ENCODE measurements around the gene GHRHR. TPM values are rescaled to one million over a fixed set of nuclear protein-coding genes. Genes with fewer than 3 reads are reported as not detected.

GHRHR gene
- total RNA-seq, 1 donor from 2014 or later = not detected

GRCh38 chr7:30927040-30927439, 36.7 kb upstream of the GHRHR start:
- H3K27ac Mint-ChIP-seq (ENCODE audit: unreplicated experiment) = no peak overlapping the region

GRCh38 chr7:30927559-30927958, 36.2 kb upstream of the GHRHR start:
- peaks cover 4% of the 10 kb centered on the region for H3K4me1 Mint-ChIP-seq (ENCODE audit: low read depth, unreplicated experiment)
- H3K36me3 Mint-ChIP-seq (ENCODE audit: unreplicated experiment) = no peaks in the 10 kb centered on the region
- no peak for TF ChIP-seq CTCF (IDR thresholded peaks at IDR 0.05; ENCODE audit: partially characterized antibody, unreplicated experiment)
- H3K27ac Mint-ChIP-seq (ENCODE audit: unreplicated experiment) = no peak overlapping the region
- H3K9me3 Mint-ChIP-seq (ENCODE audit: unreplicated experiment) = peaks cover 3% of the 10 kb centered on the region
- H3K4me3 Mint-ChIP-seq (ENCODE audit: unreplicated experiment) = no peak overlapping the region
- no peak for DNase-seq
- H3K27me3 Mint-ChIP-seq (ENCODE audit: unreplicated experiment) = peaks cover 11% of the 10 kb centered on the region

More at GRCh38 chr7:30927040-30927439, 36.7 kb upstream of the GHRHR start:
- H3K4me1 Mint-ChIP-seq (ENCODE audit: low read depth, unreplicated experiment) = peaks cover 4% of the 10 kb centered on the region
- no peak overlapping the region for H3K4me3 Mint-ChIP-seq (ENCODE audit: unreplicated experiment)
- peaks cover 1% of the 10 kb centered on the region for H3K9me3 Mint-ChIP-seq (ENCODE audit: unreplicated experiment)
- peaks cover 8% of the 10 kb centered on the region for H3K27me3 Mint-ChIP-seq (ENCODE audit: unreplicated experiment)
- no peak for DNase-seq
- H3K36me3 Mint-ChIP-seq (ENCODE audit: unreplicated experiment) = no peaks in the 10 kb centered on the region
- no peak for TF ChIP-seq CTCF (IDR thresholded peaks at IDR 0.05; ENCODE audit: partially characterized antibody, unreplicated experiment)

GRCh38 chr7:30928254-30928872, 35.4 kb upstream of the GHRHR start:
- no peak overlapping the region for H3K4me3 Mint-ChIP-seq (ENCODE audit: unreplicated experiment)
- H3K27me3 Mint-ChIP-seq (ENCODE audit: unreplicated experiment) = peaks cover 11% of the 10 kb centered on the region

GRCh38 chr7:30929686-30930085, 34.1 kb upstream of the GHRHR start:
- no peak for DNase-seq
- Mint-ChIP-seq H3K9me3 (ENCODE audit: unreplicated experiment) (peaks cover 3% of the 10 kb centered on the region), H3K36me3 (ENCODE audit: unreplicated experiment) (no peaks in the 10 kb centered on the region), H3K27me3 (ENCODE audit: unreplicated experiment) (peaks cover 8% of the 10 kb centered on the region), H3K4me3 (ENCODE audit: unreplicated experiment) (no peak overlapping the region), H3K4me1 (ENCODE audit: low read depth, unreplicated experiment) (peaks cover 7% of the 10 kb centered on the region), H3K27ac (ENCODE audit: unreplicated experiment) (no peak overlapping the region)
- TF ChIP-seq CTCF (IDR thresholded peaks at IDR 0.05; ENCODE audit: partially characterized antibody, unreplicated experiment) = no peak

More at GRCh38 chr7:30928254-30928872, 35.4 kb upstream of the GHRHR start:
- H3K36me3 Mint-ChIP-seq (ENCODE audit: unreplicated experiment) = no peaks in the 10 kb centered on the region
- no peak for TF ChIP-seq CTCF (IDR thresholded peaks at IDR 0.05; ENCODE audit: partially characterized antibody, unreplicated experiment)
- peaks cover 3% of the 10 kb centered on the region for H3K9me3 Mint-ChIP-seq (ENCODE audit: unreplicated experiment)
- no peak overlapping the region for H3K27ac Mint-ChIP-seq (ENCODE audit: unreplicated experiment)
- H3K4me1 Mint-ChIP-seq (ENCODE audit: low read depth, unreplicated experiment) = peaks cover 4% of the 10 kb centered on the region
- DNase-seq = no peak

- no peak for DNase-seq
- H3K4me3 Mint-ChIP-seq (ENCODE audit: unreplicated experiment) = no peak overlapping the region
- H3K27ac Mint-ChIP-seq (ENCODE audit: unreplicated experiment) = peak overlapping the region; percentile 48
- TF ChIP-seq CTCF (IDR thresholded peaks at IDR 0.05; ENCODE audit: partially characterized antibody, unreplicated experiment) = no peak
- H3K36me3 Mint-ChIP-seq (ENCODE audit: unreplicated experiment) = no peaks in the 10 kb centered on the region
- H3K9me3 Mint-ChIP-seq (ENCODE audit: unreplicated experiment) = peaks cover 3% of the 10 kb centered on the region
- H3K4me1 Mint-ChIP-seq (ENCODE audit: low read depth, unreplicated experiment) = peaks cover 7% of the 10 kb centered on the region
- H3K27me3 Mint-ChIP-seq (ENCODE audit: unreplicated experiment) = peaks cover 14% of the 10 kb centered on the region
These were observed 33.1 kb upstream of the GHRHR start for GRCh38 chr7:30930621-30931020.

All from glutamatergic neuron (in vitro differentiated cells).